Osteocyte (in vitro differentiated cells): ENCODE results near the gene PNPO. TPM values are rescaled to one million over a fixed set of nuclear protein-coding genes. Genes with fewer than 3 reads are reported as not detected.

ENCODE experiments used
- DNase-seq: peaks from one replicate; pipeline ENCODE4 v3.0.0; 2021; ENCODE audit warnings: mixed read lengths; ENCODE audit not compliant: unreplicated experiment; ENCODE audit errors: extremely low spot score
- H3K27ac Mint-ChIP-seq: one replicate; pipeline ENCODE4 v1.8.0; 2021; ENCODE audit warnings: mild to moderate bottlenecking, mixed read lengths; ENCODE audit not compliant: unreplicated experiment
- H3K27me3 Mint-ChIP-seq: one replicate; pipeline ENCODE4 v1.8.0; 2021; ENCODE audit warnings: mixed read lengths; ENCODE audit not compliant: unreplicated experiment
- H3K36me3 Mint-ChIP-seq: one replicate; pipeline ENCODE4 v1.8.0; 2021; ENCODE audit warnings: mixed read lengths; ENCODE audit not compliant: unreplicated experiment
- H3K4me1 Mint-ChIP-seq: one replicate; pipeline ENCODE4 v1.8.0; 2021; ENCODE audit warnings: mixed read lengths; ENCODE audit not compliant: unreplicated experiment
- H3K4me3 Mint-ChIP-seq: one replicate; pipeline ENCODE4 v1.8.0; 2021; ENCODE audit warnings: mild to moderate bottlenecking, moderate library complexity, mixed read lengths; ENCODE audit not compliant: unreplicated experiment
- H3K9me3 Mint-ChIP-seq: one replicate; pipeline ENCODE4 v1.8.0; 2021; ENCODE audit warnings: mixed read lengths; ENCODE audit not compliant: unreplicated experiment
- total RNA-seq: library from RNA; stranded (reverse); gene quantifications from 2 replicates; pipeline ENCODE4 v1.2.1, GENCODE V29; 2021
- TF ChIP-seq, protein P1 (sequence below): fragments of 200-600 bp; sonication (generic); IDR thresholded peaks from 2 replicates; pipeline ENCODE4 v1.5.0; 2021; ENCODE audit warnings: antibody characterized with exemption, mild to moderate bottlenecking, moderate library complexity

PNPO gene
- total RNA-seq, 1 donor from 2014 or later, result 9.0 TPM

DNA sequence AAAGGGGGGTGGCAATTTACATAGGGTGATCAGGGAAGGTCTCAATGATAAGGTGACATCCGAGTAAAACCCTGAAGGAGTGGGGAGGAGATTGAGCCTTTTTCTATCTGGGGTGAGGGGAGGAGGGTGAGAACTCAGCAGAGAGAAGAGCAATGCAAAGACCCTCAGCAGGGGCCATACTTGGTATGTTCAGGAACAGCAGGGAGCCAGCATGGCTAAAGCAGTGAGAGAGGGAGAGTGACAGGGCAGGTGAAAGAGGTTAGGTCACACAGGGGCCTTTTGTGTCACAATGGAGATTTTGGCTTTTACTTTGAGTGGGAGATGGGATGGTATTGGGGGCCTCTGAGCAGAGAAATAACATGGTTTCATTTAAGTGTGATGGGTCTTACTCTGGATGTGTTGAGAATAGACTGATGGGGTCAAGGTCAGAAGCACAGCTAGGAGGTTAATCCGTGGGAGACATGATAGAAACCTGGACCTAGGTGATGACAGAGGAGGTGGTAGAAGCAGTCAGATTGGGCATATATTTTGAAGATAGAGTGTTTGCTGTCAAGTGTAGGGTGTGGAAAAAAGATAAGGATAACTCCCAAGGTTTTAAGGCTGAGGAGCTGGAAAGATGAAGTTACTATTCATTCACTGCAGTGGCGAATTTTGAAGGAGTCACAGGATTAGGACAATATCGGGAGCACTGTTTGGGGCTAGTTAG lies 39.2 kb upstream of the PNPO start:
- Mint-ChIP-seq H3K9me3 (no peaks in the 10 kb centered on the region), H3K36me3 (peaks cover 6% of the 10 kb centered on the region), H3K4me3 (no peak overlapping the region), H3K27ac (no peak overlapping the region), H3K27me3 (no peaks in the 10 kb centered on the region), H3K4me1 (peaks cover 51% of the 10 kb centered on the region)
- TF ChIP-seq, protein P1, sequence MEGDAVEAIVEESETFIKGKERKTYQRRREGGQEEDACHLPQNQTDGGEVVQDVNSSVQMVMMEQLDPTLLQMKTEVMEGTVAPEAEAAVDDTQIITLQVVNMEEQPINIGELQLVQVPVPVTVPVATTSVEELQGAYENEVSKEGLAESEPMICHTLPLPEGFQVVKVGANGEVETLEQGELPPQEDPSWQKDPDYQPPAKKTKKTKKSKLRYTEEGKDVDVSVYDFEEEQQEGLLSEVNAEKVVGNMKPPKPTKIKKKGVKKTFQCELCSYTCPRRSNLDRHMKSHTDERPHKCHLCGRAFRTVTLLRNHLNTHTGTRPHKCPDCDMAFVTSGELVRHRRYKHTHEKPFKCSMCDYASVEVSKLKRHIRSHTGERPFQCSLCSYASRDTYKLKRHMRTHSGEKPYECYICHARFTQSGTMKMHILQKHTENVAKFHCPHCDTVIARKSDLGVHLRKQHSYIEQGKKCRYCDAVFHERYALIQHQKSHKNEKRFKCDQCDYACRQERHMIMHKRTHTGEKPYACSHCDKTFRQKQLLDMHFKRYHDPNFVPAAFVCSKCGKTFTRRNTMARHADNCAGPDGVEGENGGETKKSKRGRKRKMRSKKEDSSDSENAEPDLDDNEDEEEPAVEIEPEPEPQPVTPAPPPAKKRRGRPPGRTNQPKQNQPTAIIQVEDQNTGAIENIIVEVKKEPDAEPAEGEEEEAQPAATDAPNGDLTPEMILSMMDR, result no peak
- no peak for DNase-seq

DNA sequence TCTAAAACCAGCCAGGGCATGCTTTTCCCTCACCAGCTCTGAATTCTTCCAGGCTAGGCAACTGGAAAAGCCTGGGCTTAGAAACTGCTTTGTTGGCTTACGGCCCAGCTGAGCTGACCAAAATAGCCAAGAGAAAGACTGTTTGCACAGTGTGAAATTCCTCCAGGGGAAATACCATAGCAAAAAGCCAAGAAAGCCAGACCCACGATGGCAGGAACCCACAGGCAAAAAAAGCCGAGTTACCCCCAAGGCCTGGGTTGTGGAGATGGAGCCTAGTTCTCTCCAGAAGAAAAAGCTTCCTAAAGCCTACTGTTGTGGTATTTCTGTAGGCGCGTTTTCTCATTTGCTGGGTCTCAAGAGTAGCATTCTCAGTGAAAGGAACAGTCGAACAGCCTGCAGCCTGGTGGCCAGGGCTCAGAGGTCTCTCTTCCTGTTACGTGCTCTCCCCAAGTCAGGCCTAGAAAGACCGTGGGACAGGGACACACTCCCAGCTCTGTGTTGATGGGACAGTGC lies 36.1 kb upstream of the PNPO start:
- TF ChIP-seq, protein P1, result no peak
- H3K36me3 Mint-ChIP-seq, result peaks cover 11% of the 10 kb centered on the region
- no peak for DNase-seq
- peak overlapping the region; percentile 85 for H3K27ac Mint-ChIP-seq
- H3K4me3 Mint-ChIP-seq, result peak overlapping the region; percentile 27
- H3K9me3 Mint-ChIP-seq, result no peaks in the 10 kb centered on the region
- peaks cover 44% of the 10 kb centered on the region for H3K4me1 Mint-ChIP-seq
- no peaks in the 10 kb centered on the region for H3K27me3 Mint-ChIP-seq

DNA sequence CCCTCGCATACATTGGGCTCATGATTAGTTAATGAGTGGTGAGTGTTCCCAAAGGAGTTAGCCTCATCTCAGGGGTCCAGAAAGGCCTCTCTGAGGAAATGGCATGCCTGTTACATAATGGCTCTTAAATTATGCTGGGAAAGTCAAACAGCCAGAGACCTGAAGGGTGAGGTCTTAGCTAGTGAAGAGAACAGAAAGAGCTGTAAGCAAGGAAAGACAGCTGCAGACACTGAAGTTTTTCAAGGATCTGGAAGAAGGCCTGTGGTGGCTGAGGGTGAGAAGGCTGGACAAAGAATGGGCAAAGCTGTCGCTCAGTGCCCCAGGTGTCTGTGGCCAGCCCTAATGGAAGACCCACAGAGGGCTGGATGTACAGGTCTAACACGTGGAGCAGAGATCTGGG lies 34.9 kb upstream of the PNPO start:
- Mint-ChIP-seq H3K27ac (peak overlapping the region; percentile 32), H3K4me3 (no peak overlapping the region), H3K27me3 (no peaks in the 10 kb centered on the region), H3K4me1 (peaks cover 38% of the 10 kb centered on the region), H3K36me3 (peaks cover 11% of the 10 kb centered on the region), H3K9me3 (no peaks in the 10 kb centered on the region)
- TF ChIP-seq, protein P1, result no peak
- DNase-seq, result no peak

- H3K4me3 Mint-ChIP-seq, result no peak overlapping the region
- no peak for DNase-seq
- peaks cover 14% of the 10 kb centered on the region for H3K36me3 Mint-ChIP-seq
- no peak overlapping the region for H3K27ac Mint-ChIP-seq
- H3K27me3 Mint-ChIP-seq, result no peaks in the 10 kb centered on the region
- no peaks in the 10 kb centered on the region for H3K9me3 Mint-ChIP-seq
- TF ChIP-seq, protein P1, result no peak
- H3K4me1 Mint-ChIP-seq, result peaks cover 29% of the 10 kb centered on the region
Observed at GRCh38 chr17:47907932-47908562, 33.3 kb upstream of the PNPO start.

DNA sequence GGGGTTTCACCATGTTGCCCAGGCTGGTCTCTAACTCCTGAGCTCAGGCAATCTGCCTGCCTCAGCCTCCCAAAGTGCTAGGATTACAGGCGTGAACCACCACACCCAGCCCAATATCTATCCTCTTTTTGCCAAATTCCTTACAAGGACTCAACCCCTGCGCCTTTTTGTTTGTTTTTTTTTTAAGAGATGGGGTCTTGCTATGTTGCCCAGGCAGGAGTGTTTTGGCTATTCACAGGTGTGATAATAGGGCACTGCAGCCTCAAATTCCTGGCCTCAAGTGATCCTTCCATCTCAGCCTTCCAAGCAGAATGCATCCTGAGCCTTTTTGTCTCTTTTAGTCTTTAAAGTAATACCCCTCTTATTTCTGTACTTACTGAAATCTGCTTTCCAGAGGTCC lies 28.3 kb upstream of the PNPO start:
- H3K4me1 Mint-ChIP-seq, result peaks cover 4% of the 10 kb centered on the region
- DNase-seq, result no peak
- H3K27ac Mint-ChIP-seq, result no peak overlapping the region
- H3K9me3 Mint-ChIP-seq, result no peaks in the 10 kb centered on the region
- H3K4me3 Mint-ChIP-seq, result no peak overlapping the region
- peaks cover 21% of the 10 kb centered on the region for H3K36me3 Mint-ChIP-seq
- no peaks in the 10 kb centered on the region for H3K27me3 Mint-ChIP-seq
- TF ChIP-seq, protein P1, result no peak
